H1 (cell line): ENCODE measurements around the gene PET100. TPM values are rescaled to one million over a fixed set of nuclear protein-coding genes. Genes with fewer than 3 reads are reported as not detected.

Source experiments
- CTCF ChIA-PET: fragments of 300-600 bp; sonication (Branson Sonifier 250); formaldehyde crosslinking; loops from one replicate; lab custom pipeline; 2021; ENCODE audit not compliant: partially characterized antibody; lab: Charles Lee
- POLR2A ChIA-PET: fragments of 300-600 bp; sonication (Branson Sonifier 250); formaldehyde crosslinking; loops from one replicate; lab custom pipeline; 2021; ENCODE audit warnings: inconsistent platforms; ENCODE audit not compliant: partially characterized antibody; lab: Charles Lee
- DNase-seq, 2 experiments: peaks; one replicate each; pipeline versions ENCODE4 v3.0.0 to v3.0.0-alpha.2; 2010 to 2022; ENCODE audit warnings: low spot score in 2 of 2, low read depth in 1 of 2, mixed read lengths in 1 of 2
- FAIRE-seq: peaks from 2 replicates; lab custom pipeline; 2011; peaks lifted over from hg19 to GRCh38; lab: Jason Lieb, UNC
- H2AFZ ChIP-seq: 2 replicates; pipeline ENCODE4 v1.8.1; 2012; ENCODE audit warnings: low read length, inconsistent platforms
- H2AK5ac ChIP-seq: 2 replicates; pipeline ENCODE4 v1.6.1; 2013; ENCODE audit warnings: low read depth, low read length
- H2BK120ac ChIP-seq: replicated peaks from 2 replicates; pipeline ENCODE3; 2013; ENCODE audit warnings: low read depth, low read length, inconsistent platforms
- H2BK12ac ChIP-seq: 2 replicates; pipeline ENCODE4 v1.6.1; 2013; ENCODE audit warnings: low read depth, low read length
- H2BK15ac ChIP-seq: 2 replicates; pipeline ENCODE4 v1.6.1; 2013; ENCODE audit warnings: low read length
- H2BK20ac ChIP-seq: 2 replicates; pipeline ENCODE4 v1.6.1; 2013; ENCODE audit warnings: low read length
- H2BK5ac ChIP-seq: 2 replicates; pipeline ENCODE4 v1.6.1; 2013; ENCODE audit warnings: low read depth, low read length
- H3K14ac ChIP-seq: 2 replicates; pipeline ENCODE4 v1.6.1; 2013; ENCODE audit warnings: inconsistent platforms; ENCODE audit not compliant: insufficient read length
- H3K18ac ChIP-seq: 2 replicates; pipeline ENCODE4 v1.6.1; 2013; ENCODE audit warnings: low read length; ENCODE audit errors: extremely low read depth
- H3K23ac ChIP-seq: 2 replicates; pipeline ENCODE4 v1.6.1; 2013; ENCODE audit warnings: inconsistent platforms; ENCODE audit not compliant: insufficient read length
- H3K23me2 ChIP-seq: 2 replicates; pipeline ENCODE4 v1.6.1; 2013; ENCODE audit warnings: low read depth, low read length
- H3K27ac ChIP-seq: 2 replicates; pipeline ENCODE4 v1.6.1; 2011; ENCODE audit warnings: low read depth, low read length, inconsistent platforms
- H3K27me3 ChIP-seq, 4 experiments: replicated peaks in 1 of 4; 1 replicate in 1 of 4; 2 replicates in 3 of 4; pipeline versions ENCODE4 v1.6.1 to v1.8.1; 2011 to 2013; ENCODE audit warnings: low read length in 3 of 4, mild to moderate bottlenecking in 3 of 4, inconsistent platforms in 2 of 4, mixed read lengths in 2 of 4, moderate library complexity in 1 of 4; ENCODE audit not compliant: control insufficient read depth in 3 of 4, insufficient read depth in 3 of 4; ENCODE audit errors: extremely low read depth in 1 of 4
- H3K36me3 ChIP-seq, 4 experiments: 2 replicates each; pipeline versions ENCODE4 v1.6.1 to v1.8.1; 2011 to 2013; ENCODE audit warnings: mild to moderate bottlenecking in 4 of 4, low read length in 3 of 4, moderate library complexity in 2 of 4, control low read depth in 1 of 4, inconsistent platforms in 1 of 4; ENCODE audit not compliant: insufficient read depth in 4 of 4, control insufficient read depth in 2 of 4
- H3K4ac ChIP-seq: replicated peaks from 2 replicates; pipeline ENCODE3; 2013; ENCODE audit warnings: low read length, low read depth, mixed read lengths, inconsistent platforms; ENCODE audit not compliant: insufficient read length
- H3K4me1 ChIP-seq, 4 experiments: replicated peaks in 1 of 4; 1 replicate in 1 of 4; 2 replicates in 3 of 4; pipeline versions ENCODE4 v1.6.1 to v1.8.1; 2011 to 2013; ENCODE audit warnings: low read length in 3 of 4, inconsistent platforms in 2 of 4, mixed read lengths in 1 of 4; ENCODE audit not compliant: insufficient read depth in 4 of 4, control insufficient read depth in 3 of 4
- H3K4me2 ChIP-seq, 2 experiments: 2 replicates each; pipeline versions ENCODE4 v1.6.1 to v1.8.1; 2011 to 2013; ENCODE audit warnings: low read depth in 2 of 2, low read length in 2 of 2, control low read depth in 1 of 2, inconsistent platforms in 1 of 2, mild to moderate bottlenecking in 1 of 2; ENCODE audit not compliant: insufficient read depth in 1 of 2
- H3K4me3 ChIP-seq, 4 experiments: fragments of 200-600, 300-600 bp in 1 of 4; sonication (generic), shearing (Covaris generic), sonication (Bioruptor Twin) in 1 of 4; 2 replicates each; pipeline versions ENCODE4 v1.5.1 to v1.8.1; 2011 to 2016; ENCODE audit warnings: low read length in 4 of 4, low read depth in 3 of 4, control low read depth in 2 of 4, inconsistent platforms in 2 of 4, mild to moderate bottlenecking in 2 of 4, mixed read lengths in 1 of 4, moderate library complexity in 1 of 4; ENCODE audit not compliant: insufficient read depth in 2 of 4; ENCODE audit errors: extremely low read depth in 1 of 4
- H3K56ac ChIP-seq: replicated peaks from 2 replicates; pipeline ENCODE3; 2013; ENCODE audit warnings: low read depth, mild to moderate bottlenecking, mixed read lengths, low read length, inconsistent platforms; ENCODE audit not compliant: insufficient read length
- H3K79me1 ChIP-seq: 2 replicates; pipeline ENCODE4 v1.6.1; 2013; ENCODE audit warnings: low read depth, low read length, control low read depth
- H3K79me2 ChIP-seq, 2 experiments: 2 replicates each; pipeline versions ENCODE4 v1.6.1 to v1.8.1; 2012 to 2013; ENCODE audit warnings: low read length in 2 of 2, mild to moderate bottlenecking in 2 of 2, inconsistent platforms in 1 of 2; ENCODE audit not compliant: insufficient read depth in 2 of 2, control insufficient read depth in 1 of 2
- H3K9ac ChIP-seq, 4 experiments: replicated peaks in 1 of 4; 1 replicate in 1 of 4; 2 replicates in 3 of 4; pipeline versions ENCODE4 v1.6.1 to v1.8.1; 2011 to 2013; ENCODE audit warnings: low read depth in 3 of 4, low read length in 3 of 4, control low read depth in 2 of 4, mild to moderate bottlenecking in 2 of 4, moderate library complexity in 2 of 4, inconsistent platforms in 1 of 4; ENCODE audit errors: extremely low read depth in 1 of 4
- H3K9me3 ChIP-seq, 2 experiments: 2 replicates each; pipeline versions ENCODE4 v1.6.1 to v1.8.1; 2012 to 2013; ENCODE audit warnings: mild to moderate bottlenecking in 2 of 2, moderate library complexity in 2 of 2, control low read depth in 1 of 2, inconsistent platforms in 1 of 2, low read depth in 1 of 2, low read length in 1 of 2, mixed read lengths in 1 of 2; ENCODE audit not compliant: insufficient read depth in 2 of 2
- H4K20me1 ChIP-seq, 2 experiments: replicated peaks in 1 of 2; 2 replicates each; pipeline versions ENCODE3 to v1.8.1; 2011 to 2013; ENCODE audit warnings: inconsistent platforms in 2 of 2, low read length in 2 of 2, mild to moderate bottlenecking in 1 of 2; ENCODE audit not compliant: insufficient read depth in 2 of 2, control insufficient read depth in 1 of 2
- H4K5ac ChIP-seq: 2 replicates; pipeline ENCODE4 v1.6.1; 2013; ENCODE audit warnings: low read length, low read depth, mixed read lengths, inconsistent platforms; ENCODE audit not compliant: insufficient read length
- H4K8ac ChIP-seq: 2 replicates; pipeline ENCODE4 v1.8.0; 2013; ENCODE audit warnings: mild to moderate bottlenecking, moderate library complexity, low read length, inconsistent platforms; ENCODE audit not compliant: insufficient read depth; ENCODE audit errors: extremely low read depth
- H4K91ac ChIP-seq: replicated peaks from 2 replicates; pipeline ENCODE3; 2013; ENCODE audit warnings: low read length, mixed read lengths, inconsistent platforms; ENCODE audit not compliant: insufficient read length
- CHD1 ChIP-seq: IDR thresholded peaks from 2 replicates; pipeline ENCODE4 v1.6.1; 2012; ENCODE audit warnings: low read depth, low read length, improper control_type of control experiment
- CTBP2 ChIP-seq: IDR thresholded peaks from 2 replicates; pipeline ENCODE4 v1.7.0; 2011; ENCODE audit warnings: borderline replicate concordance, mild to moderate bottlenecking, moderate library complexity, mixed read lengths, low read length; ENCODE audit not compliant: insufficient read depth, insufficient read length
- POLR2A ChIP-seq, 2 experiments: IDR thresholded peaks; 1 replicate in 1 of 2; 2 replicates in 1 of 2; pipeline ENCODE4 v1.6.1; 2011; ENCODE audit warnings: low read depth in 2 of 2, low read length in 2 of 2, mild to moderate bottlenecking in 2 of 2; ENCODE audit errors: control extremely low read depth in 1 of 2
- RBBP5 ChIP-seq: IDR thresholded peaks from 2 replicates; pipeline ENCODE4 v1.7.1; 2012; ENCODE audit warnings: low read depth, mild to moderate bottlenecking, inconsistent platforms, low read length, moderate library complexity, borderline replicate concordance
- SIN3A ChIP-seq, 2 experiments: IDR thresholded peaks in 1 of 2; conservative IDR thresholded peaks in 1 of 2; 2 replicates each; pipeline ENCODE4 v1.6.1; 2011 to 2012; ENCODE audit warnings: low read length in 2 of 2, improper control_type of control experiment in 1 of 2, low read depth in 1 of 2, mild to moderate bottlenecking in 1 of 2
- SIX5 ChIP-seq: IDR thresholded peaks from 2 replicates; pipeline ENCODE4 v1.6.1; 2011; ENCODE audit warnings: mild to moderate bottlenecking, low read depth, low read length
- TEAD4 ChIP-seq: IDR thresholded peaks from 2 replicates; pipeline ENCODE4 v1.6.1; 2012; ENCODE audit warnings: low read depth, low read length, inconsistent platforms, mixed read lengths
- WGBS, 2 experiments: shearing (Covaris generic) in 1 of 2; methylation state at CpG; one replicate each; pipeline versions ENCODE4 v1.1.6 to v1.1.7; 2013 to 2015; ENCODE audit warnings: low lambda C conversion rate in 2 of 2, mixed read lengths in 2 of 2, inconsistent platforms in 1 of 2, low coverage in 1 of 2, missing lambda C conversion rate in 1 of 2; ENCODE audit not compliant: insufficient replicate concordance in 2 of 2, insufficient coverage in 1 of 2, insufficient read length in 1 of 2; ENCODE audit errors: extremely low coverage in 1 of 2, missing lambda C conversion rate in 1 of 2; 5-methylcytosine and 5-hydroxymethylcytosine counted together
- polyA plus RNA-seq, 7 experiments: library from polyadenylated mRNA; depleted of rRNA in 3 of 7; stranded (reverse) in 5 of 7; unstranded in 2 of 7; fragments of >200 nt in 5 of 7; fragments of 200-250 nt in 2 of 7; gene quantifications; 1 replicate in 5 of 7; 2 replicates in 1 of 7; 4 replicates in 1 of 7; pipeline versions ENCODE4 v1.2.1 to v1.2.3, GENCODE V29; 2011 to 2013; ENCODE audit warnings: missing spikeins in 2 of 7, mixed read lengths in 2 of 7
- total RNA-seq: library from RNA; stranded (reverse); fragmentation: NEBNext Ultra II Directional; extraction: Animal tissue kit (Norgen Biotek cat#: 25700); gene quantifications from 2 replicates; pipeline ENCODE4 v1.2.1, GENCODE V29; 2021

The PET100 gene
- total and polyA plus RNA-seq, 2 of the 8 experiments (the other 6 are each of a cell fraction or from before 2014, with no cell fraction given): 80.8 to 105 TPM

GRCh38 chr19:7663706-7664105 lies 34.1 kb downstream of the PET100 start:
- no peak overlapping the region for H3K18ac ChIP-seq
- WGBS, 2 experiments: 85% methylated on average over 7 of the region's 7 CpGs; no CpG with 5 or more reads in 1 of the 2 experiments
- CTCF ChIA-PET: interaction anchor here (1.3 to 2.4 kb wide), 4 partner anchors 12 to 35 kb away, joined by 4 to 10 read pairs (median 4); partner anchors contain the start of gene TRAPPC5
- H2AK5ac ChIP-seq: no peak overlapping the region
- no peak overlapping the region for H3K56ac ChIP-seq
- H3K36me3 ChIP-seq: no peaks in the 10 kb centered on the region
- FAIRE-seq: no peak
- POLR2A ChIA-PET: interaction anchor here (0.6 to 0.7 kb wide), 3 partner anchors 59 to 173 kb away, joined by 3 read pairs; no protein-coding TSS in a partner anchor
- H4K20me1 ChIP-seq: no peaks in the 10 kb centered on the region
- H3K79me2 ChIP-seq: no peaks in the 10 kb centered on the region
- no peak overlapping the region for H2BK15ac ChIP-seq
- H3K4ac ChIP-seq: no peak overlapping the region
- H2AFZ ChIP-seq: no peak overlapping the region
- no peak overlapping the region for H3K4me2 ChIP-seq
- no peak overlapping the region for H3K23ac ChIP-seq
- H4K91ac ChIP-seq: no peak overlapping the region
- H3K9ac ChIP-seq: no peak overlapping the region
- no peak overlapping the region for H2BK12ac ChIP-seq
- no peak for DNase-seq
- H3K79me1 ChIP-seq: no peaks in the 10 kb centered on the region
- H3K9me3 ChIP-seq: no peaks in the 10 kb centered on the region
- no peak overlapping the region for H4K5ac ChIP-seq
- no peak overlapping the region for H2BK5ac ChIP-seq
- H4K8ac ChIP-seq: no peak overlapping the region
- no peak overlapping the region for H2BK120ac ChIP-seq
- no peak overlapping the region for H3K14ac ChIP-seq
- no peak overlapping the region for H2BK20ac ChIP-seq
- no peaks in the 10 kb centered on the region for H3K23me2 ChIP-seq
- H3K27ac ChIP-seq: no peak overlapping the region
- no peaks in the 10 kb centered on the region for H3K4me1 ChIP-seq
- H3K4me3 ChIP-seq: no peak overlapping the region
- H3K27me3 ChIP-seq: peaks cover 0 to 2% (median 1%) of the 10 kb centered on the region in 4 experiments; a peak in 2 of 7 replicates
- TF ChIP-seq TEAD4 (no peak), SIX5 (no peak), CTBP2 (no peak), POLR2A (IDR thresholded peaks at IDR 0.05; ENCODE audit: control extremely low read depth in 1 of 2, low read depth in 2 of 2, low read length in 2 of 2) (no peak), RBBP5 (no peak), SIN3A (conservative IDR thresholded peaks at IDR 0.05 in 1 of 2, IDR thresholded peaks at IDR 0.05 in 1 of 2; ENCODE audit: low read depth in 1 of 2, low read length in 2 of 2) (no peak), CHD1 (no peak)
